ENCODE data around the gene NDP.

- TF ChIP-seq FOXP2 (optimal IDR thresholded peaks at IDR 0.05; ENCODE audit: control extremely low read depth, extremely low read length, insufficient read depth) (no peak), EZH2 (IDR thresholded peaks at IDR 0.05) (no peak)
Measured at GRCh38 chrX:43909141-43909540, 64.0 kb downstream of the NDP start.

Measured in SK-N-MC (cell line).